K562 (cell line): ENCODE measurements around the gene BRICD5. TPM values are rescaled to one million over a fixed set of nuclear protein-coding genes. Genes with fewer than 3 reads are reported as not detected.

Source experiments
- CCNT2 ChIP-seq: IDR thresholded peaks from 2 replicates; pipeline ENCODE4 v1.6.1; 2011; ENCODE audit warnings: borderline replicate concordance, low read depth, mild to moderate bottlenecking, moderate library complexity, mixed read lengths, low read length; ENCODE audit not compliant: insufficient read length; ENCODE audit errors: extremely low read depth
- IRF1 ChIP-seq: sonication (generic); formaldehyde crosslinking; IDR thresholded peaks from 2 replicates; pipeline ENCODE4 v1.8.0; 2022; ENCODE audit warnings: missing genetic modification reagents, mild to moderate bottlenecking, borderline replicate concordance
- KDM2B ChIP-seq: fragments of 250-450 bp; sonication (Bioruptor Pico); IDR thresholded peaks from 2 replicates; pipeline ENCODE4 v1.8.0; 2021; ENCODE audit warnings: mild to moderate bottlenecking, moderate library complexity
- MGA ChIP-seq: fragments of 450-650 bp; IDR thresholded peaks from 2 replicates; pipeline ENCODE4 v1.6.1; 2016; ENCODE audit warnings: mild to moderate bottlenecking, moderate library complexity
- NFIC ChIP-seq: fragments of 450-650 bp; IDR thresholded peaks from 2 replicates; pipeline ENCODE4 v1.6.1; 2017; ENCODE audit warnings: mild to moderate bottlenecking, inconsistent platforms
- PHF8 ChIP-seq: fragments of 200-600 bp; sonication (generic); IDR thresholded peaks from 2 replicates; pipeline ENCODE4 v1.6.1; 2012; ENCODE audit warnings: mixed run types, mild to moderate bottlenecking, inconsistent platforms, low read length, moderate library complexity, borderline replicate concordance
- POLR2G ChIP-seq: fragments of 200-400 bp; formaldehyde crosslinking; IDR thresholded peaks from 2 replicates; pipeline ENCODE4 v1.6.1; 2017; ENCODE audit warnings: low read depth, mild to moderate bottlenecking, antibody characterized with exemption, low read length, moderate library complexity
- RAD21 ChIP-seq, 2 experiments: fragments of 250-450 bp in 1 of 2; fragments of 450-650 bp in 1 of 2; sonication (Bioruptor Pico) in 1 of 2; formaldehyde crosslinking in 1 of 2; IDR thresholded peaks in 1 of 2; conservative IDR thresholded peaks in 1 of 2; 2 replicates each; pipeline versions ENCODE4 v1.4.0 to v1.8.0; 2020 to 2022; ENCODE audit warnings: mild to moderate bottlenecking in 2 of 2, moderate library complexity in 1 of 2
- SRSF7 ChIP-seq: fragments of 200-400 bp; formaldehyde crosslinking; optimal IDR thresholded peaks from 2 replicates; pipeline ENCODE3; 2017; ENCODE audit warnings: mild to moderate bottlenecking, low read depth, low read length
- YY1 ChIP-seq, 3 experiments: IDR thresholded peaks; 2 replicates each; pipeline ENCODE4 v1.6.1; 2011; ENCODE audit warnings: low read length in 2 of 3, mild to moderate bottlenecking in 2 of 3, moderate library complexity in 2 of 3, borderline replicate concordance in 1 of 3, control low read depth in 1 of 3, low read depth in 1 of 3; ENCODE audit not compliant: insufficient read depth in 3 of 3, insufficient replicate concordance in 2 of 3, control insufficient read depth in 1 of 3, insufficient read length in 1 of 3; ENCODE audit errors: extremely low read depth in 1 of 3
- ZC3H4 ChIP-seq: sonication (generic); formaldehyde crosslinking; IDR thresholded peaks from 2 replicates; pipeline ENCODE4 v1.9.0; 2021; ENCODE audit warnings: missing genetic modification reagents, borderline replicate concordance
- ZNF384 ChIP-seq: IDR thresholded peaks from 2 replicates; pipeline ENCODE4 v1.6.1; 2012; ENCODE audit warnings: low read depth, low read length, improper control_type of control experiment
- ZNF778 ChIP-seq: fragments of 450-650 bp; formaldehyde crosslinking; IDR thresholded peaks from 2 replicates; pipeline ENCODE4 v1.4.0; 2020; ENCODE audit warnings: mild to moderate bottlenecking, moderate library complexity
- polyA plus RNA-seq, 8 experiments: library from polyadenylated mRNA; depleted of rRNA in 4 of 8; stranded (reverse) in 5 of 8; unstranded in 3 of 8; fragments of >200 nt; fragmentation: Nextera tagmentation in 2 of 8; fragmentation: Illumina TruSeq in 1 of 8; extraction: Ambion mirVana in 2 of 8; extraction: Trizol in 1 of 8; gene quantifications; 2 replicates each; pipeline versions ENCODE4 v1.2.1 to v1.2.3, GENCODE V29; 2011 to 2014; ENCODE audit warnings: inconsistent platforms in 1 of 8, missing spikeins in 1 of 8
- total RNA-seq, 7 experiments: library from RNA; depleted of rRNA in 6 of 7; stranded (reverse); fragments of >200 nt in 6 of 7; fragmentation: Illumina TruSeq in 2 of 7; extraction: Trizol in 2 of 7; gene quantifications; 2 replicates each; pipeline versions ENCODE4 v1.2.1 to v1.2.3, GENCODE V29; 2011 to 2021; ENCODE audit warnings: low replicate concordance in 1 of 7

BRICD5 gene
- total and polyA plus RNA-seq, 9 of the 15 experiments (the other 6 are each of a cell fraction or from before 2014, with no cell fraction given) = 0.24 to 15.1 (median 2.4) TPM; not detected in 1

- TF ChIP-seq IRF1 (CRISPR knock-in tag) (no peak), KDM2B (no peak), ZC3H4 (CRISPR knock-in tag) (no peak), YY1 (IDR thresholded peaks at IDR 0.05; ENCODE audit: borderline replicate concordance in 1 of 3, control insufficient read depth in 1 of 3, extremely low read depth in 1 of 3, insufficient read depth in 3 of 3, insufficient read length in 1 of 3, insufficient replicate concordance in 2 of 3, low read depth in 1 of 3, low read length in 2 of 3) (peak in 1 of 3 experiments; percentile 14), RAD21 (CRISPR knock-in tag; conservative IDR thresholded peaks at IDR 0.05 in 1 of 2, IDR thresholded peaks at IDR 0.05 in 1 of 2) (no peak), PHF8 (peak; percentile 36; the same call in 1 of the 2 replicates), ZNF778 (CRISPR knock-in tag) (no peak), CCNT2 (no peak), SRSF7 (no peak), POLR2G (peak; percentile 61), ZNF384 (no peak), NFIC (no peak), MGA (no peak)
Observed at GRCh38 chr16:2196162-2196980, 14.3 kb downstream of the BRICD5 start, which contains the start of gene CASKIN1 (continued).
